NB4 (cell line): Measurements from ENCODE around the gene FAIM2.

Source experiments
- MAX ChIP-seq: IDR thresholded peaks from 2 replicates; pipeline ENCODE4 v1.6.1; 2011; ENCODE audit warnings: low read depth, low read length
- MYC ChIP-seq: IDR thresholded peaks from 2 replicates; pipeline ENCODE4 v1.6.1; 2011; ENCODE audit warnings: low read depth, low read length
- POLR2A ChIP-seq: IDR thresholded peaks from 2 replicates; pipeline ENCODE4 v1.6.1; 2011; ENCODE audit warnings: mild to moderate bottlenecking; ENCODE audit not compliant: insufficient read length; ENCODE audit errors: extremely low read depth

- no peak for TF ChIP-seq POLR2A
- TF ChIP-seq MYC: no peak
- no peak for TF ChIP-seq MAX
Measured at GRCh38 chr12:49929581-49929980, 25.9 kb upstream of the FAIM2 start.
